ENCODE measurements around the gene FIGN. TPM values are rescaled to one million over a fixed set of nuclear protein-coding genes. Genes with fewer than 3 reads are reported as not detected.

FIGN gene
- total RNA-seq, 2 donors from 2014 or later: 18.6 to 20.5 TPM

DNA sequence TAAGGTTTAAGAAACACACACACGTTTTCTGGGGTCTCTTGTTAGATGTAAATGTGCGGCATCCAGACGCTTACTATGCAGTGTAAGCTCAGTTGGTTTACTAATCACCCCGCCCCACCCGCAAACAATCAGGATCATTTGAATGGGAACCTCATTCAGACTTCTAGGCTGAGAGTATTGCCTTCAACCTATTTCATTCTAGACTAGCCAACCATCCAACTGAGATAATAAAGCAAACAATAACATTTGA lies 1.3 kb upstream of the FIGN start:
- 0 to 10% methylated on average over 4 to 5 of the region's 5 CpGs for WGBS, 2 experiments (ENCODE audit: insufficient coverage in 1 of 2, insufficient read length in 1 of 2)

DNA sequence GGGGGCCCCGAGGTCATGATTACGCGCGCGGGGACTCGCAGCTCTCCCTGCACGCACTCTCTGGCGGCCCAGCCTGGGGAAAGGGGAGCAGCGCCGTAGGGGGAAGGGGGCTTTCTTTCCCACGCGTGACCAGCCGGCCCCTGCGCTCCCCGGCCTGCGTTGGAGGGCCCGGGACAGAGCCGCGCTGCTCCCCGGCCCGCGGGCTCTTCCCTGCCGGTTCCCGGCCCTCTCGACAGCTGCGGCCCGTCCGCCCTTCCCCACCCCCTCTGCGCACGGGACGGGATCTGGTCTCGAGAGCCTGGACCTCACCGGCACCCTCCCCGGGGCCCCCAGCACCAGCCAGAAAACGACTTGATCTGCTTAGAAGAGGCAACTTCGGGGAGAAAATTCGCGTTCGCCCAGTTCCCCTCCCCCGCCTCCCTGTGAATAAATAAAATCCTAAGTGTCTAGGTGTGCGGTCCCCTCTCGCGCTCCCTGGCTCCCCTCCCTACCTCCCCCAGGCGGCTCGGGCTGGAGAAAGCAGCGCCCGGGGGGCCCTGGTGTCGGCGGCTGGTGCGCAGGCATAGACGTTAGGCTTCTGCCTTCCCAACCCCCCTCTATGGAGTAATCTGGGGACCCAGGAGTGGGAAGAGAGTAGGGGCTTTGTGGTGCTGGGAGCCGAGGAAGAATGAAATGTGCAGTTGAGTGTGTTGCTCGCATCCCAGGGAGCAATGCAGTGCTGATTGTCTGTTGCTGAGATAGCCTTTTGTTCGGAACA lies 803 bp upstream of the FIGN start:
- Mint-ChIP-seq H3K36me3 (ENCODE audit: low read depth) (no peaks in the 10 kb centered on the region), H3K9me3 (no peaks in the 10 kb centered on the region), H3K4me1 (peaks cover 21% of the 10 kb centered on the region), H3K27ac (peak overlapping the region; percentile 91), H3K27me3 (ENCODE audit: insufficient read depth) (peaks cover 7% of the 10 kb centered on the region), H3K4me3 (peak overlapping the region; percentile 84)
- peak overlapping the region; percentile 90 for H3K9ac ChIP-seq (ENCODE audit: extremely low read depth, low read length, poor library complexity, severe bottlenecking)
- H3K27ac ChIP-seq (ENCODE audit: low read depth, low read length): peak overlapping the region; percentile 98
- peak; percentile 88 for DNase-seq
- H3K9me3 ChIP-seq (ENCODE audit: control insufficient read depth, low read length): no peaks in the 10 kb centered on the region
- peaks cover 6% of the 10 kb centered on the region for H3K4me1 ChIP-seq (ENCODE audit: control insufficient read depth, insufficient read depth, low read length)
- no peaks in the 10 kb centered on the region for H3K36me3 ChIP-seq (ENCODE audit: control insufficient read depth, insufficient read depth, low read length)
- TF ChIP-seq, protein P1, sequence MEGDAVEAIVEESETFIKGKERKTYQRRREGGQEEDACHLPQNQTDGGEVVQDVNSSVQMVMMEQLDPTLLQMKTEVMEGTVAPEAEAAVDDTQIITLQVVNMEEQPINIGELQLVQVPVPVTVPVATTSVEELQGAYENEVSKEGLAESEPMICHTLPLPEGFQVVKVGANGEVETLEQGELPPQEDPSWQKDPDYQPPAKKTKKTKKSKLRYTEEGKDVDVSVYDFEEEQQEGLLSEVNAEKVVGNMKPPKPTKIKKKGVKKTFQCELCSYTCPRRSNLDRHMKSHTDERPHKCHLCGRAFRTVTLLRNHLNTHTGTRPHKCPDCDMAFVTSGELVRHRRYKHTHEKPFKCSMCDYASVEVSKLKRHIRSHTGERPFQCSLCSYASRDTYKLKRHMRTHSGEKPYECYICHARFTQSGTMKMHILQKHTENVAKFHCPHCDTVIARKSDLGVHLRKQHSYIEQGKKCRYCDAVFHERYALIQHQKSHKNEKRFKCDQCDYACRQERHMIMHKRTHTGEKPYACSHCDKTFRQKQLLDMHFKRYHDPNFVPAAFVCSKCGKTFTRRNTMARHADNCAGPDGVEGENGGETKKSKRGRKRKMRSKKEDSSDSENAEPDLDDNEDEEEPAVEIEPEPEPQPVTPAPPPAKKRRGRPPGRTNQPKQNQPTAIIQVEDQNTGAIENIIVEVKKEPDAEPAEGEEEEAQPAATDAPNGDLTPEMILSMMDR (conservative IDR thresholded peaks at IDR 0.05): peak; percentile 66
- 0 to 1% methylated on average over 9 to 54 of the region's 54 CpGs for WGBS, 2 experiments (ENCODE audit: insufficient coverage in 1 of 2, insufficient read length in 1 of 2)
- peak overlapping the region; percentile 96 for H3K4me3 ChIP-seq (ENCODE audit: low read length)
- H3K27me3 ChIP-seq (ENCODE audit: control insufficient read depth, insufficient read depth, low read length, poor library complexity, severe bottlenecking): peaks cover 8% of the 10 kb centered on the region

More for the DNA sequence above, 1.3 kb upstream of the FIGN start:
- Histone ChIP-seq H3K4me3 (ENCODE audit: low read length) (peak overlapping the region; percentile 96), H3K27ac (ENCODE audit: low read depth, low read length) (peak overlapping the region; percentile 98), H3K27me3 (ENCODE audit: control insufficient read depth, insufficient read depth, low read length, poor library complexity, severe bottlenecking) (peaks cover 8% of the 10 kb centered on the region), H3K9me3 (ENCODE audit: control insufficient read depth, low read length) (no peaks in the 10 kb centered on the region), H3K9ac (ENCODE audit: extremely low read depth, low read length, poor library complexity, severe bottlenecking) (peak overlapping the region; percentile 90), H3K36me3 (ENCODE audit: control insufficient read depth, insufficient read depth, low read length) (no peaks in the 10 kb centered on the region), H3K4me1 (ENCODE audit: control insufficient read depth, insufficient read depth, low read length) (peaks cover 6% of the 10 kb centered on the region)
- Mint-ChIP-seq H3K27me3 (ENCODE audit: insufficient read depth) (peaks cover 7% of the 10 kb centered on the region), H3K27ac (peak overlapping the region; percentile 91), H3K9me3 (no peaks in the 10 kb centered on the region), H3K36me3 (ENCODE audit: low read depth) (no peaks in the 10 kb centered on the region), H3K4me1 (peaks cover 18% of the 10 kb centered on the region), H3K4me3 (peak overlapping the region; percentile 84)
- DNase-seq: no peak
- TF ChIP-seq, protein P1 (conservative IDR thresholded peaks at IDR 0.05): no peak

DNA sequence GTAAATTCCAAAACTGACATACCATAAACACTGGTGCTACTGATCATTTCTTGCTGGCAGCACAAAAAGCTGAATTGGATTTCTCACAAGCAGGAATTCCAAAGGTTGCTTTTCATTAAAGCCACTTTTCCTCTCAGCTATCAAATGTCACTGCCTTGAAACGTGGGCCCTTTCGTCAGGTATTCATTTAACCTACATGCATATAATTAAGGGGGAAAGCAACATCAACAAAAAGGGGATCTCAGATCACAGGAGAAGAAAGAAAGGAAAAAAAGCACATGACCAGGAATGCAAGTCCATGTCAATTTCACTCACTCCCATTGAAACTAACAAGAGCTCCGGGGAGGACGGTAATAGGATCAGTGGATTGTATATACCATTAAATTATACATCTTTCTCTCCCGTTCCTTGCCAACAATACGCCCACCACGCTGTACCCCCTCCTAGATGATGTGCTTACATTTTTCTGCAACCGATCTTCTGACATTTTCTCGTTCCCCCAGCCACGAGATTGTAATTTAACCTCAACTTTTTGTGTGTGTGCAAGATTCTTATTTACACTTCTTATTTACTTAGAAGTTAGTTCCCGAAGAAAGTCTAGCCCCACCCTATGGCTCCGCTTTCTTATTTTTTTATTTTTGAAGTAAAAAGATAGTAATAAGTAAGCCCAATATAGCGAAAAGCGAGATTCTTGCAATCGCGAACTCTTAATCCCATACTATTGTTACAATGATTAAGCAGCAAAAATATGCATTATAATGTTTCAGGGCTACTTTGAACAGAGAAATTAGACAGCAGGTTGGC lies 725 bp downstream of the FIGN start:
- Histone ChIP-seq H3K4me1 (ENCODE audit: control insufficient read depth, insufficient read depth, low read length) (peaks cover 6% of the 10 kb centered on the region), H3K27ac (ENCODE audit: low read depth, low read length) (peak overlapping the region; percentile 42), H3K4me3 (ENCODE audit: low read length) (peak overlapping the region; percentile 96), H3K9ac (ENCODE audit: extremely low read depth, low read length, poor library complexity, severe bottlenecking) (peak overlapping the region; percentile 90), H3K9me3 (ENCODE audit: control insufficient read depth, low read length) (no peaks in the 10 kb centered on the region), H3K36me3 (ENCODE audit: control insufficient read depth, insufficient read depth, low read length) (no peaks in the 10 kb centered on the region), H3K27me3 (ENCODE audit: control insufficient read depth, insufficient read depth, low read length, poor library complexity, severe bottlenecking) (peaks cover 8% of the 10 kb centered on the region)
- peak; percentile 47 for DNase-seq
- Mint-ChIP-seq H3K4me1 (peaks cover 23% of the 10 kb centered on the region), H3K27ac (peak overlapping the region; percentile 97), H3K9me3 (no peaks in the 10 kb centered on the region), H3K36me3 (ENCODE audit: low read depth) (no peaks in the 10 kb centered on the region), H3K27me3 (ENCODE audit: insufficient read depth) (peaks cover 5% of the 10 kb centered on the region), H3K4me3 (peak overlapping the region; percentile 84)
- TF ChIP-seq, protein P1 (conservative IDR thresholded peaks at IDR 0.05): no peak
- WGBS, 2 experiments (ENCODE audit: insufficient coverage in 1 of 2, insufficient read length in 1 of 2): 4% methylated on average over 8 of the region's 16 CpGs; no CpG with 5 or more reads in 1 of the 2 experiments

Measured in endodermal cell (in vitro differentiated cells).